Renal pelvis (tissue), 4 donors: ENCODE data around the gene LRMDA. TPM values are rescaled to one million over a fixed set of nuclear protein-coding genes. Genes with fewer than 3 reads are reported as not detected.

ENCODE experiments used
- DNase-seq: peaks from one replicate; pipeline ENCODE4 v3.0.0-alpha.2; 2013
- polyA plus RNA-seq, 3 donors: library from polyadenylated mRNA; unstranded; fragments of 120-200 nt; gene quantifications; one replicate each; pipeline ENCODE4 v1.2.1, GENCODE V29; 2013; ENCODE audit not compliant: insufficient read length in 3 of 3

LRMDA gene
- polyA plus RNA-seq, 3 donors, result 16.3 to 24.7 (median 22.1) TPM

DNA sequence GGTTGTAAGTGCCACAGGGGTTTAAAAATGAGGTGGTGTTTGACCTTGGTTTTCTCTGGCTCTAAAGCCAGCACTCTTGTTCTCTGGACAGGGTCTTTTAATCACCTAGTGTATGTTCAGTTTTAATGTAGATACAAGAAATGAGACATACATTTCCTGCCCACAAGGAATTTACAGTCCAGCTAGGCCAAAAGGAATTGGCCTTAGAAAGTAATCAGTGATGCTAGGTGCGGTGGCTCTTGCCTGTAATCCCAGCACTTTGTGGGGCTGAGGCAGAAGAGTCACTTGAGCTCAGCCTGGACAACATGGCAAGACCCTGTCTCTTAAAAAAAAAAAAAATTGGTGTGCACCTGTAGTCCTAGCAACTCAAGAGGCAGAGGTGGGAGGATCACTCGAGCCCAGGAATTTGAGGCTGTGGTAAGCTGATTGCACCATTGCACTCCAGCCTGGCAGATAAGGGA lies 100.2 kb downstream of the LRMDA start:
- no peak for DNase-seq

DNA sequence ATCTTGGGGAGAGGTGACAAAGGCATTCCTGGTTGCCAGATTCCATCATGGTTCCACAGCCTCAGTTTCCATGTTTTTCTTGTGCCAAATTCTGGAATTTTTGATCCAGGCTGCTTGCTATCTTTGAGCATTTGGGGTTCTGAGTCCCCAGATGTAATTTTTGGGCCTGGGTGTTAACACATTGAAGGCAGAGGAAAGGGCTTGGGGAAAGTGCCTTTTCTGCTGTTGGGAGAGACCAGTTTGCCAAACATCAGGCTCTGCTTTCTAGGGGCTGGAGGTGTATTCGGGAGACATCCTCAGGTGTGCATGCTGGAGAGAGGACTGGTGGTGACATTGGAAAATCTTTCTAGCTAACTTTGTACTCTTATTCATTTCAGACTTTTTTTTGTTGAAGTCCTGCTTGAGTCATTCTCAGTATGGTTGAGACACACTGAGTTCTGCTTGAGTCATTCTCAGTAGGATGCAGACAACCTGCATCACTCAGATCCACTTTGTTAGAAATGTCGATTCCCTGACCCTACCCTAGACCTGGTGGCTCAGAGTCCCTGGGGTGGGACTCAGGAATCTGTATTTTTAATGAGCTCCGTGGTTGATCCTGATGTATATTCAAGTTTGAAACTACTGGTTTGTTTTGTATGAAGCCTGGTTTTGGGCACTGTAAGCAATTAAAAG lies 101.0 kb downstream of the LRMDA start:
- no peak for DNase-seq

DNA sequence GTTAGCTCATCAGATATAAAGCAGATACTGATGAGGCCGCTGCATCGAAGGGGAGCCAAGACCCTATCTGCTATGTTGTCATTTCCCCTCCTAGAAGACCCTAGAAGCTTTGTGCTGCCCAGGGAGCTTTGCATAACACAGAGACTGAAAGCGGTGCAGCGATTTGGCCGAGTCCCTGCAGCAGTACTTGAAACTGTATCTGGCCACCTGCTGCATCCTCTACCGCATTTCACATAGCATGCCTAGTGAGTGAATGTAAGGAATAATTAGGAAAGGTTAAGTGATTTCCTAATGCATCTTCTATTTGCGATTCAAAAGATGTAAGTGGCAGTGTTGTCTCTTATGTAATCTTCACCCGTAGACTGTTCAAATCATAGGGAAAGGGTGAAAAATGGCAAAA lies 106.7 kb downstream of the LRMDA start:
- no peak for DNase-seq

DNA sequence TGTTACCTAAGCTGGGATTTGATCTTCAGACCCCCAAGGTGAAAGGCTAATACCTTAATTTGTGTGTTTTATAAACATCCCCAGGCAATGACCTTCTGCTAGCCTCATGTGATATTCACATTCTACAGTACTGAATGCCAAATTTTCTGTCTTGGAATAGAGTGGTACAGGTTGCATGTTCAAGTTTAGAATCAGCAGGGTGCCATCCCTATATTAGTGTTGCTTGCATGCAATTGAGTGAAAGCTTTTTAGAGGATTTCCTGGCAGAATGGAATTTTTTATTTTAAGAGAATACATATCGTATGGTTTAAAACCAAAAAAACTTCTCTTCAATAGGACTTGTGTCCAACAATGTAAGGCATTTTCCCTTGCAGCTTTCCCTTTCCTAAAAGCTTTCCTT lies 107.3 kb downstream of the LRMDA start:
- no peak for DNase-seq

GRCh38 chr10:75540357-75540966 lies 109.0 kb downstream of the LRMDA start:
- no peak for DNase-seq

DNA sequence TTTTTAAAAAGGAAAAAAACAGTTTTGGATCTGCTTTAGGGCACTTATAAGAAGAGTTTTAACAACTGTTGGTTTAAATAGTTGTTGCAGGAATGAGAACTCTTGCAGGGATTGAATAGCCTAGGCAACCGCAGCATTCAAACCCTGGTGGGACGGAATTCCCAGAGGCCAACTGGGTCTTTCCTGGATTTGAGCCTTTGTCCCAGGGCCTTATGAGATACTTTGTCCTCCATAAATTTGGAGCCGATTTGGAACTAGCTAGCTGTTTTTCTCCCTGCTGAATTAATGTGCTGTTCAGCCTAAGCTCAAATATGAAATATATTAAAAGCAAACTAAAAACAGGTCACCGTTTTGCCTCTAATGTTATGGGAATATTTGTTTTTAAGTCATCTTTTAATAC lies 109.6 kb downstream of the LRMDA start:
- no peak for DNase-seq

- DNase-seq, result no peak
Measured at GRCh38 chr10:75541411-75541810, 110.0 kb downstream of the LRMDA start.

GRCh38 chr10:75542084-75542483 lies 110.7 kb downstream of the LRMDA start:
- no peak for DNase-seq

- DNase-seq, result peak; percentile 50
Measured at GRCh38 chr10:75542906-75543305, 111.5 kb downstream of the LRMDA start.

DNA sequence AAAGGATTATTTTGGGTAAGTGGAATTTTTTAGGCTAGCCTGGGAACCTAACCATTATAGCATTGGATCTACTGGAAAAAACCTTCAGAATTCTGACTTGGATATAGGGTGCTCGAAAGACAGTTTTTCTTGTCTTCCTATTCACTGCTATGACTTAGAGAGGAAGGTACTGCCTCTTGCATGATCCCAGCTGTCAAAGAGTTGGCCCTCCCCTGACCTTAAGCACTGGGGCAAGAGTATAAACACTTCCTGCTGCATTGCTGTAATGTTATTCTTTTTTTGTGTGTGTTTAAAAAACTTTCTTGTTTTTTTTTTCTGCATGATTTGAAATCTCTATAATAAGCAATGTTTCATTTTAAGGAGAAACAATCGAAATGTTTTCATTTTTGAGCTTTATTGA lies 113.0 kb downstream of the LRMDA start:
- no peak for DNase-seq

DNA sequence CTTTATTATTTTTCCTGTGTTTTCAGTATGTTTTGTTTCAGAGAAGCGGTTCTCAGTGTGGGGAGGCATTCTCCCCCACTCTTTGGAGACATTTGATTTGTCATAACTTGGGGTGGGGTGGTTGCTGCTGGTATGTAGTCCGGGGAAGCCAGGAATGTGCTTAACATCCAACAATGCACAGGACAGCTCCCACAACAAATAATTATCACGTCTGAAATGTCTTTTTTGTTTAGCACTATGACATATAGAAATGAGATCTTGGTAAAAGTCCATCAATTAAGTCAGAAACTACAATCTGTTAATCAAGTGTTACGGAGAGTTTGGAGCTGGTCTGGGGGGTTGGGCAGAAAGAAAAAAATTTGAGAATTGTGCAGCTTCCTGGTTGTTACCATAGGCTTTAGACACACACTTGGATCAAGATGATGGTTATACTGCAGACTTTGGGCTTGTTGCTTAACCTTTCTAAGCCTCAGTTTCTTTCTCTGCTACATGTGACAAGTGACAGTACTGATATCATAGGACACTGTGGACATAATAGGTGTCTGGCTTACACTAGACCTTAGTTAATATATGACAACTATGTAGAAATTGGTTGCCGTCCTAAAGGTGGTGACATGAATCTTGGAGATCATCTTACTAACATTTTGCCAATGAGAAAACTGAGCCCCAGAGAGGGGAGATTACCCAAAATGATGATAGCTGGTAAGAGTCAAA lies 113.7 kb downstream of the LRMDA start:
- no peak for DNase-seq

GRCh38 chr10:75546004-75546403 lies 114.6 kb downstream of the LRMDA start:
- no peak for DNase-seq

- DNase-seq, result no peak
Measured at GRCh38 chr10:75547391-75548298, 116.2 kb downstream of the LRMDA start.

GRCh38 chr10:75548356-75548755 lies 116.9 kb downstream of the LRMDA start:
- DNase-seq, result no peak

GRCh38 chr10:75550191-75550590 lies 118.8 kb downstream of the LRMDA start:
- DNase-seq, result no peak

DNA sequence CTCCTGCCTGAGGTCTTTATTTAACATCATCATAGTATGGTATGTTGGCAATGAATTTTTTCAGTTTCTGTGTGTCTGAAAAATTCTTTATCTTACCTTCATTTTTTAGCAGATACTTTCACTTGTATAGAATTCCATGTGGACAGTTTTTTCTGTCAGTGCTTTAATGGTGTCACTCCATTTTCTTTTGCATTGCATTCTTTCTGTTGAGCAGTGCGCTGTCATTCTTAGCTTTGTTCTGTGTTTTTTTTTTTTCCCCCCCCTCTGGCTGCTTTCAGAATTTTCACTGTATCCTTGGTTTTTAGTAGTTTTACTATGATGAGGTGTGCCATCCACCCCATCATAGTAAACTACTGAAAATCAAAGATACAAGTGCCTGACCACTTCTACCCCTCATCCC lies 120.7 kb downstream of the LRMDA start:
- DNase-seq, result no peak

- DNase-seq, result no peak
Measured at GRCh38 chr10:75553550-75553949, 122.1 kb downstream of the LRMDA start.

GRCh38 chr10:75555323-75555722 lies 123.9 kb downstream of the LRMDA start:
- no peak for DNase-seq

DNA sequence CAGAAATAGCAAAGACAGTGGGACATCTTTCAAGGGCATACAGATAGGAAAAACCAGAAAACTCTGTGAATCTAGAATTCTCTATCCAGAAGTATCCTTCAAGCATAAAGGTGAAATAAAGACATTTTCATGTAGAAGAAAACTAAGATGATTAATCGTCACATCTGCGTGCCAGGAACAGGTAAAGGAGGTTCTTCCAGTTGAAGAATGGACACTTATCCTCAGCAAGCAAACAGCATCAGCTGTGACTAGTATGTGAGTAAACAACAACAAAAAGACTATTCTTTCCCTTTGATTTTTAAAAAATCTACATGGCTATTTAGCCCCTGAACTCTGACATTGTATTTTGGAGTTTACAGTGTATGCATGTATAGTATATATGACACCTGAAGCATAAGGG lies 124.9 kb downstream of the LRMDA start:
- no peak for DNase-seq

- no peak for DNase-seq
Measured at GRCh38 chr10:75565286-75566251, 134.1 kb downstream of the LRMDA start.
